Stomach (tissue), 9 donors: ENCODE measurements around the gene TRAIP. TPM values are rescaled to one million over a fixed set of nuclear protein-coding genes. Genes with fewer than 3 reads are reported as not detected.
"Not testable (repeated sequence)": the region's sequence is repeated elsewhere in the genome, so short reads cannot be mapped to it uniquely, and the experiment has no call there.

ENCODE experiments used
- DNase-seq, 2 donors: peaks; one replicate each; pipeline versions ENCODE4 v3.0.0 to v3.0.0-alpha.2; 2013 to 2019
- H3K27ac ChIP-seq, 5 donors: fragments of 200-600 bp in 4 of 5; sonication (generic) in 4 of 5; one replicate each; pipeline ENCODE4 v1.5.1; 2013 to 2019; ENCODE audit warnings: mild to moderate bottlenecking in 1 of 5, moderate library complexity in 1 of 5
- H3K27me3 ChIP-seq, 3 donors: fragments of 200-600 bp; sonication (generic); one replicate each; pipeline ENCODE4 v1.5.1; 2017 to 2019; ENCODE audit warnings: mixed run types in 1 of 3
- H3K36me3 ChIP-seq, 4 donors: fragments of 200-600 bp; sonication (generic); 1 replicate in 3 of 4; 2 replicates in 1 of 4; pipeline ENCODE4 v1.5.1; 2016 to 2019
- H3K4me1 ChIP-seq, 4 donors: fragments of 200-600 bp; sonication (generic); one replicate each; pipeline ENCODE4 v1.5.1; 2016 to 2019
- H3K4me3 ChIP-seq, 4 donors: fragments of 200-600 bp; sonication (generic) in 3 of 4; one replicate each; pipeline ENCODE4 v1.5.1; 2016 to 2019; ENCODE audit warnings: mild to moderate bottlenecking in 1 of 4
- H3K9me3 ChIP-seq, 4 donors: fragments of 200-600 bp; sonication (generic); one replicate each; pipeline ENCODE4 v1.5.1; 2016 to 2019
- CTCF ChIP-seq, 7 experiments: fragments of 450-650 bp in 4 of 7; fragments of 200-600 bp in 3 of 7; sonication (generic) in 3 of 7; IDR thresholded peaks; one replicate each; pipeline ENCODE4 v1.5.1; 2016 to 2019; ENCODE audit warnings: antibody characterized with exemption in 7 of 7, control low read depth in 2 of 7, mild to moderate bottlenecking in 1 of 7
- EP300 ChIP-seq: sonication (generic); formaldehyde crosslinking; IDR thresholded peaks from one replicate; pipeline ENCODE4 v1.6.1; 2017; ENCODE audit warnings: antibody characterized with exemption
- POLR2A ChIP-seq, 4 donors: fragments of 450-650 bp; IDR thresholded peaks; one replicate each; pipeline ENCODE4 v1.6.1; 2016; ENCODE audit warnings: antibody characterized with exemption in 4 of 4, control low read depth in 2 of 4, mild to moderate bottlenecking in 1 of 4, moderate library complexity in 1 of 4
- POLR2AphosphoS5 ChIP-seq, 3 donors: sonication (generic); formaldehyde crosslinking; IDR thresholded peaks; one replicate each; pipeline ENCODE4 v1.6.1; 2016; ENCODE audit warnings: antibody characterized with exemption in 3 of 3
- WGBS, 5 donors: extraction: QIAGEN DNeasy Blood & Tissue Kit in 3 of 5; methylation state at CpG; one replicate each; pipeline versions ENCODE4 v1.1.5 to v1.1.7; 2013 to 2018; 5-methylcytosine and 5-hydroxymethylcytosine counted together
- intact Hi-C: fragments of 100-400 bp; cut with DNase I; formaldehyde crosslinking; loops from one replicate; pipeline ENCODE4 v1.15.1; 2023; ENCODE audit warnings: low total_unique reads
- polyA plus RNA-seq, 3 donors: library from polyadenylated mRNA; stranded (reverse); fragments of 200-250 nt; gene quantifications; one replicate each; pipeline ENCODE4 v1.2.3, GENCODE V29; 2013
- total RNA-seq, 5 donors: library from RNA; depleted of rRNA; stranded (reverse); fragments of >200 nt; gene quantifications; one replicate each; pipeline versions ENCODE4 v1.1.0 to v1.2.3, GENCODE V29; 2014 to 2016
- donor health status: healthy with polysubstance abuse.
- donor health status: Bipolar disorder and iron deficiency.
- donor health status: healthy.

Gene TRAIP
- total and polyA plus RNA-seq, 8 donors = 1.5 to 7.0 (median 2.5) TPM; not detected in 2

- intact Hi-C loops = no loop called here
- Histone ChIP-seq H3K27me3 (no peaks in the 10 kb centered on the region), H3K9me3 (no peaks in the 10 kb centered on the region), H3K4me1 (peaks cover 24 to 44% (median 40%) of the 10 kb centered on the region in 4 donors), H3K36me3 (peaks cover 0 to 24% (median 17%) of the 10 kb centered on the region in 4 donors), H3K27ac (peak overlapping the region; percentile 86 to 99 (median 94)), H3K4me3 (peak overlapping the region; percentile 79 to 98 (median 92))
- no peak for DNase-seq
- no peak for TF ChIP-seq POLR2AphosphoS5 (IDR thresholded peaks at IDR 0.05)
- no peak for TF ChIP-seq POLR2A (IDR thresholded peaks at IDR 0.05)
- TF ChIP-seq EP300 = no peak
- no peak for TF ChIP-seq CTCF (IDR thresholded peaks at IDR 0.05)
- WGBS, 5 donors = 60 to 80% (median 74%) methylated on average over 3 of the region's 3 CpGs
Observed at GRCh38 chr3:49787182-49787464, 69.2 kb downstream of the TRAIP start.

DNA sequence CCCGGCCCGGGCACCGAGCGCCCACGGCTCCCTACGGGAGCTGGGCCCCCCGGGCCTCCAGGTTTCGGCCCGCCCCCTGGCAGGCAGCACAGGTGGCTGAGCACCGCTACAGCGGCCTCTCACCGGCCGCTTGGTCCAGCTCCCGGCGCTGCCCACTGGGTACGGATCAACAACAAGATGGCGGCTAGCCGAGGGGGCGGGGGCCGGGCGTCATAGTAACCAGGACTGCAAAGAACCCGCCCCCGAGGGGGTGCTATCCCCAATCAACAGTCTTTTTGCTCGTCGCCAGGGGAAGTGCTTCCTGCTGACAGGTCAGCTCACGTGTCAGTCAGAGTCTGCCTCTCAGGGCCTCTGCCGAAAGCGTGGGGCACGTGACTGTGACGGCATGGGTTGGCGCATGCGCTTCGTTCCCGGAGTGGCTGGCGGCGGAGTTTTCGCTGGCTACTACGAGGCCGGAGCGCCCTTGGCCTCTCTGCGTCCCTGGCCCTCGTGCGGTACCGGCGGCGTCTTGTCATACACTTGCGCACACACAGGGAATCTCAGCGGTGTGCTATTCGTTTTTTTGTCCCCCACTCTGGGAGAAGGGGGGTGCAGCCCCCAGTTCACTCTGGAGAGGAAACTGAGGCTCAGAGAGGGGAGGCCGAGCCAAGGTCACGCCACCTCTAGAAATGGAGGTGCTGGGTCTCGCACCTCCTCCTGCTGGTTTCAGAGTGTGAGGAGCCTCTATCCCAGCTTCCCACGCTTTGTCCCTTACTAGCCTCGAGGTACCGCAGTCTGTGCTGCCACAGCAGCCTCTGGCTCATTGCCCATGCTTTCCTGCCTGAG lies 69.8 kb downstream of the TRAIP start, which contains the start of gene IP6K1:
IP6K1 (minus strand) TSS at position 186 of the 825 bp plus-strand sequence. CDS start 38,502 bp downstream, outside the sequence.
- Histone ChIP-seq H3K4me3 (peak within 1 kb of the TSS; percentile 79 to 98 (median 92)), H3K4me1 (peaks cover 25 to 49% (median 44%) of the 10 kb centered on the region in 4 donors), H3K27me3 (no peaks in the 10 kb centered on the region), H3K36me3 (peaks cover 0 to 28% (median 22%) of the 10 kb centered on the region in 4 donors), H3K27ac (peak within 1 kb of the TSS; percentile 92 to 99 (median 96)), H3K9me3 (no peaks in the 10 kb centered on the region)
- peak; percentile 100 for DNase-seq
- TF ChIP-seq POLR2A (IDR thresholded peaks at IDR 0.05) (peak in 2 of 4 donors; percentile 9 to 47), EP300 (no peak), POLR2AphosphoS5 (IDR thresholded peaks at IDR 0.05) (peak; percentile 69 to 95 (median 92))
- 5 to 12% (median 5%) methylated on average over 12 to 55 of the region's 55 CpGs for WGBS, 5 donors
- intact Hi-C loops = no loop called here

- H3K4me1 ChIP-seq = peaks cover 33 to 57% (median 52%) of the 10 kb centered on the region in 4 donors
- no peaks in the 10 kb centered on the region for H3K9me3 ChIP-seq
- H3K27me3 ChIP-seq = no peaks in the 10 kb centered on the region
- TF ChIP-seq POLR2AphosphoS5 (IDR thresholded peaks at IDR 0.05) (no peak), POLR2A (IDR thresholded peaks at IDR 0.05) (no peak), EP300 (no peak), CTCF (IDR thresholded peaks at IDR 0.05) (no peak)
- peak overlapping the region; percentile 79 to 98 (median 92) for H3K4me3 ChIP-seq
- peaks cover 0 to 35% (median 29%) of the 10 kb centered on the region in 4 donors for H3K36me3 ChIP-seq
- peak in 1 of 2 donors; percentile 39 for DNase-seq
- intact Hi-C loops = no loop called here
- peak overlapping the region; percentile 92 to 99 (median 96) for H3K27ac ChIP-seq
- WGBS, 5 donors = 1 to 2% (median 2%) methylated on average over 22 to 50 of the region's 50 CpGs
Observed at GRCh38 chr3:49785565-49786356, 70.6 kb downstream of the TRAIP start.

- peaks cover 40 to 80% (median 60%) of the 10 kb centered on the region in 4 donors for H3K4me1 ChIP-seq
Observed at GRCh38 chr3:49782277-49782676, 74.1 kb downstream of the TRAIP start.

More at GRCh38 chr3:49782277-49782676, 74.1 kb downstream of the TRAIP start:
- DNase-seq, H3K27ac ChIP-seq, intact Hi-C loops, H3K9me3 ChIP-seq, H3K4me3 ChIP-seq, H3K27me3 ChIP-seq: not testable (repeated sequence)
- WGBS, 5 donors = 91 to 97% (median 96%) methylated on average over 9 of the region's 9 CpGs
- peaks cover 0 to 54% (median 46%) of the 10 kb centered on the region in 4 donors for H3K36me3 ChIP-seq
